Thyroid gland (tissue), 4 donors: Measurements from ENCODE around the gene OR10G7. TPM values are rescaled to one million over a fixed set of nuclear protein-coding genes. Genes with fewer than 3 reads are reported as not detected.

ENCODE experiments used
- DNase-seq, 2 donors: peaks; one replicate each; pipeline ENCODE4 v3.0.0-alpha.2; 2019
- H3K27ac ChIP-seq, 3 donors: fragments of 200-600 bp; sonication (generic); 1 replicate in 2 of 3; 2 replicates in 1 of 3; pipeline ENCODE4 v1.5.1; 2016 to 2019; ENCODE audit warnings: mild to moderate bottlenecking in 1 of 3, moderate library complexity in 1 of 3
- H3K27me3 ChIP-seq: fragments of 200-600 bp; sonication (generic); one replicate; pipeline ENCODE4 v1.5.1; 2019
- H3K36me3 ChIP-seq, 2 donors: fragments of 200-600 bp; sonication (generic); one replicate each; pipeline ENCODE4 v1.5.1; 2016 to 2019
- H3K4me1 ChIP-seq, 2 donors: fragments of 200-600 bp; sonication (generic); one replicate each; pipeline ENCODE4 v1.5.1; 2017 to 2019
- H3K4me3 ChIP-seq, 3 donors: fragments of 200-600 bp; sonication (generic); replicated peaks in 1 of 3; 1 replicate in 2 of 3; 2 replicates in 1 of 3; pipeline ENCODE4 v1.5.1; 2016; ENCODE audit warnings: mild to moderate bottlenecking in 1 of 3
- H3K9me3 ChIP-seq: fragments of 200-600 bp; sonication (generic); one replicate; pipeline ENCODE4 v1.5.1; 2017
- CTCF ChIP-seq, 6 experiments: fragments of 200-600 bp in 3 of 6; fragments of 450-650 bp in 3 of 6; sonication (generic) in 3 of 6; IDR thresholded peaks; one replicate each; pipeline ENCODE4 v1.5.1; 2016 to 2019; ENCODE audit warnings: antibody characterized with exemption in 6 of 6, mild to moderate bottlenecking in 2 of 6, inconsistent platforms in 1 of 6, moderate library complexity in 1 of 6
- POLR2A ChIP-seq, 2 donors: fragments of 450-650 bp; IDR thresholded peaks; one replicate each; pipeline ENCODE4 v1.6.1; 2017; ENCODE audit warnings: antibody characterized with exemption in 2 of 2, mild to moderate bottlenecking in 2 of 2, moderate library complexity in 1 of 2
- WGBS, 2 donors: methylation state at CpG; one replicate each; pipeline ENCODE4 v1.1.5; 2017; 5-methylcytosine and 5-hydroxymethylcytosine counted together
- intact Hi-C: fragments of 100-400 bp; cut with DNase I; formaldehyde crosslinking; loops from one replicate; pipeline ENCODE4 v1.15.1; 2023
- total RNA-seq, 4 donors: library from RNA; depleted of rRNA; stranded (reverse); fragments of >200 nt; gene quantifications; one replicate each; pipeline ENCODE4 v1.2.3, GENCODE V29; 2016

OR10G7 gene
- total RNA-seq, 4 donors from 2014 or later = not detected

- Histone ChIP-seq H3K9me3 (no peaks in the 10 kb centered on the region), H3K4me3 (peak overlapping the region in 1 of 3 donors; percentile 26), H3K36me3 (no peaks in the 10 kb centered on the region), H3K27me3 (no peaks in the 10 kb centered on the region), H3K27ac (no peak overlapping the region), H3K4me1 (peaks cover 5 to 6% of the 10 kb centered on the region in 2 donors)
- intact Hi-C loops = no loop called here
- DNase-seq = peak; percentile 11 to 76
- 3 to 5% methylated on average over 20 to 28 of the region's 36 CpGs for WGBS, 2 donors
- TF ChIP-seq CTCF (IDR thresholded peaks at IDR 0.05) (no peak), POLR2A (IDR thresholded peaks at IDR 0.05) (no peak)
Observed at GRCh38 chr11:124075841-124076651, 34.9 kb upstream of the OR10G7 start.

GRCh38 chr11:124075492-124075840 is 34.3 kb upstream of the OR10G7 start:
- no peak overlapping the region for H3K27ac ChIP-seq
- TF ChIP-seq POLR2A (IDR thresholded peaks at IDR 0.05) (no peak), CTCF (IDR thresholded peaks at IDR 0.05) (no peak)
- no peaks in the 10 kb centered on the region for H3K9me3 ChIP-seq
- no peaks in the 10 kb centered on the region for H3K36me3 ChIP-seq
- no peak overlapping the region for H3K4me3 ChIP-seq
- no peaks in the 10 kb centered on the region for H3K27me3 ChIP-seq
- 52 to 67% methylated on average over 3 to 4 of the region's 6 CpGs for WGBS, 2 donors
- H3K4me1 ChIP-seq = peaks cover 5 to 6% of the 10 kb centered on the region in 2 donors
- DNase-seq = no peak
- intact Hi-C loops = no loop called here

GRCh38 chr11:124074554-124074953 is 33.4 kb upstream of the OR10G7 start:
- no peak for TF ChIP-seq POLR2A (IDR thresholded peaks at IDR 0.05)
- TF ChIP-seq CTCF (IDR thresholded peaks at IDR 0.05) = no peak
- Histone ChIP-seq H3K27ac (no peak overlapping the region), H3K36me3 (no peaks in the 10 kb centered on the region), H3K4me1 (peaks cover 5 to 9% of the 10 kb centered on the region in 2 donors), H3K9me3 (no peaks in the 10 kb centered on the region), H3K4me3 (no peak overlapping the region), H3K27me3 (no peaks in the 10 kb centered on the region)
- intact Hi-C loops = loop anchor here (5.0 kb wide), 1 partner anchor 123 kb away; no protein-coding TSS in a partner anchor
- no peak for DNase-seq
- WGBS, 2 donors = 92 to 99% methylated on average over 5 of the region's 5 CpGs

- Histone ChIP-seq H3K36me3 (no peaks in the 10 kb centered on the region), H3K27me3 (no peaks in the 10 kb centered on the region), H3K9me3 (no peaks in the 10 kb centered on the region), H3K27ac (no peak overlapping the region), H3K4me3 (no peak overlapping the region), H3K4me1 (peaks cover 5 to 12% of the 10 kb centered on the region in 2 donors)
- no peak for DNase-seq
- WGBS, 2 donors = 90% methylated on average over 8 of the region's 8 CpGs
- TF ChIP-seq CTCF (IDR thresholded peaks at IDR 0.05) = no peak
- no peak for TF ChIP-seq POLR2A (IDR thresholded peaks at IDR 0.05)
- intact Hi-C loops = loop anchor here (5.0 kb wide), 1 partner anchor 125 kb away; no protein-coding TSS in a partner anchor
Observed at GRCh38 chr11:124072147-124072546, 31.0 kb upstream of the OR10G7 start.

- Histone ChIP-seq H3K9me3 (no peaks in the 10 kb centered on the region), H3K27me3 (no peaks in the 10 kb centered on the region), H3K4me1 (peaks cover 5 to 12% of the 10 kb centered on the region in 2 donors), H3K27ac (no peak overlapping the region), H3K4me3 (no peak overlapping the region), H3K36me3 (no peaks in the 10 kb centered on the region)
- 39 to 45% methylated on average over 4 of the region's 4 CpGs for WGBS, 2 donors
- TF ChIP-seq POLR2A (IDR thresholded peaks at IDR 0.05) = no peak
- TF ChIP-seq CTCF (IDR thresholded peaks at IDR 0.05) = no peak
- no peak for DNase-seq
- intact Hi-C loops = loop anchor here (5.0 kb wide), 1 partner anchor 126 kb away; no protein-coding TSS in a partner anchor
Observed at GRCh38 chr11:124071623-124071948, 30.5 kb upstream of the OR10G7 start.
